ENCODE data around the gene PRDX5.

DNA sequence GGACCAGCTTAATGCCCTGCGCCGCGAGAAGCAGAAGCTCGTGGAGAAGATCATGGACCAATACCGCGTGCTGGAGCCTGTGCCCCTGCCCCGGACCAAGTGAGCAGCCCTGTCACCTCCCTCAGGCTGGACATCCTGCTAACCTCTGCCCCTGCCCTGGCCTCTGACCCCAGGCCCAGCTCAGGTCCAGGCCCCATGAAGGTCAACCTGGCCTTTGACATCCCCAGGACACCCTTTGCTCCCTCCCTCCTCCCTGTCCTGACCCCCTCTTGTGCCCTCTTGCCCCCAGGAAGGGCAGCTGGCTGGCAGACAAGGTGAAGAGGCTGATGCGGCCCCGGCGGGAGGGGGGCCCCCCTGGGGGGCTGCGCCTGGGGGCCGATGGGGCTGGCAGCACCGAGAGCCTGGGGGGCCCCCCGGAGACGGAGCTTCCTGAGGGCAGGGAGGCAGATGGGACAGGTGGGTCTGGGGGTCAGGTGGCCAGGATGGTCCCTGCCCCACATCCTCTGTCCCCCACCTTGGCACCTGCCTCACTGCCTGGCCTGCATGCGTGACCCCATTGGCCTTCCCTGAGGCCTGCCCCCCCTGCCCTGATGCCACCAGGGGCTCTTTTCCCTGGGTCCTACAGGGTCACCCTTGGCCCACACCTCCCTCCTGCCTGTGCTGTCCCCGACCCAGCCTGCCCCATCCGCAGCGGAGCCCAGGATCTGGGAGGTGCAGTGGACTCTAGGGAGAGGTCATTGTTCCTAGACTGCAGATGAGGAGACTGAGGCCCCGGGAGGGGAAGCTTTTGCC, 36.0 kb downstream of the PRDX5 start:
- TF ChIP-seq, protein P1, sequence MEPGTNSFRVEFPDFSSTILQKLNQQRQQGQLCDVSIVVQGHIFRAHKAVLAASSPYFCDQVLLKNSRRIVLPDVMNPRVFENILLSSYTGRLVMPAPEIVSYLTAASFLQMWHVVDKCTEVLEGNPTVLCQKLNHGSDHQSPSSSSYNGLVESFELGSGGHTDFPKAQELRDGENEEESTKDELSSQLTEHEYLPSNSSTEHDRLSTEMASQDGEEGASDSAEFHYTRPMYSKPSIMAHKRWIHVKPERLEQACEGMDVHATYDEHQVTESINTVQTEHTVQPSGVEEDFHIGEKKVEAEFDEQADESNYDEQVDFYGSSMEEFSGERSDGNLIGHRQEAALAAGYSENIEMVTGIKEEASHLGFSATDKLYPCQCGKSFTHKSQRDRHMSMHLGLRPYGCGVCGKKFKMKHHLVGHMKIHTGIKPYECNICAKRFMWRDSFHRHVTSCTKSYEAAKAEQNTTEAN (CRISPR knock-in tag; IDR thresholded peaks at IDR 0.05): no peak
- TF ChIP-seq, protein P2, sequence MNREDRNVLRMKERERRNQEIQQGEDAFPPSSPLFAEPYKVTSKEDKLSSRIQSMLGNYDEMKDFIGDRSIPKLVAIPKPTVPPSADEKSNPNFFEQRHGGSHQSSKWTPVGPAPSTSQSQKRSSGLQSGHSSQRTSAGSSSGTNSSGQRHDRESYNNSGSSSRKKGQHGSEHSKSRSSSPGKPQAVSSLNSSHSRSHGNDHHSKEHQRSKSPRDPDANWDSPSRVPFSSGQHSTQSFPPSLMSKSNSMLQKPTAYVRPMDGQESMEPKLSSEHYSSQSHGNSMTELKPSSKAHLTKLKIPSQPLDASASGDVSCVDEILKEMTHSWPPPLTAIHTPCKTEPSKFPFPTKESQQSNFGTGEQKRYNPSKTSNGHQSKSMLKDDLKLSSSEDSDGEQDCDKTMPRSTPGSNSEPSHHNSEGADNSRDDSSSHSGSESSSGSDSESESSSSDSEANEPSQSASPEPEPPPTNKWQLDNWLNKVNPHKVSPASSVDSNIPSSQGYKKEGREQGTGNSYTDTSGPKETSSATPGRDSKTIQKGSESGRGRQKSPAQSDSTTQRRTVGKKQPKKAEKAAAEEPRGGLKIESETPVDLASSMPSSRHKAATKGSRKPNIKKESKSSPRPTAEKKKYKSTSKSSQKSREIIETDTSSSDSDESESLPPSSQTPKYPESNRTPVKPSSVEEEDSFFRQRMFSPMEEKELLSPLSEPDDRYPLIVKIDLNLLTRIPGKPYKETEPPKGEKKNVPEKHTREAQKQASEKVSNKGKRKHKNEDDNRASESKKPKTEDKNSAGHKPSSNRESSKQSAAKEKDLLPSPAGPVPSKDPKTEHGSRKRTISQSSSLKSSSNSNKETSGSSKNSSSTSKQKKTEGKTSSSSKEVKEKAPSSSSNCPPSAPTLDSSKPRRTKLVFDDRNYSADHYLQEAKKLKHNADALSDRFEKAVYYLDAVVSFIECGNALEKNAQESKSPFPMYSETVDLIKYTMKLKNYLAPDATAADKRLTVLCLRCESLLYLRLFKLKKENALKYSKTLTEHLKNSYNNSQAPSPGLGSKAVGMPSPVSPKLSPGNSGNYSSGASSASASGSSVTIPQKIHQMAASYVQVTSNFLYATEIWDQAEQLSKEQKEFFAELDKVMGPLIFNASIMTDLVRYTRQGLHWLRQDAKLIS (CRISPR knock-in tag; IDR thresholded peaks at IDR 0.05; ENCODE audit: borderline replicate concordance): no peak
- TF ChIP-seq, protein P3, sequence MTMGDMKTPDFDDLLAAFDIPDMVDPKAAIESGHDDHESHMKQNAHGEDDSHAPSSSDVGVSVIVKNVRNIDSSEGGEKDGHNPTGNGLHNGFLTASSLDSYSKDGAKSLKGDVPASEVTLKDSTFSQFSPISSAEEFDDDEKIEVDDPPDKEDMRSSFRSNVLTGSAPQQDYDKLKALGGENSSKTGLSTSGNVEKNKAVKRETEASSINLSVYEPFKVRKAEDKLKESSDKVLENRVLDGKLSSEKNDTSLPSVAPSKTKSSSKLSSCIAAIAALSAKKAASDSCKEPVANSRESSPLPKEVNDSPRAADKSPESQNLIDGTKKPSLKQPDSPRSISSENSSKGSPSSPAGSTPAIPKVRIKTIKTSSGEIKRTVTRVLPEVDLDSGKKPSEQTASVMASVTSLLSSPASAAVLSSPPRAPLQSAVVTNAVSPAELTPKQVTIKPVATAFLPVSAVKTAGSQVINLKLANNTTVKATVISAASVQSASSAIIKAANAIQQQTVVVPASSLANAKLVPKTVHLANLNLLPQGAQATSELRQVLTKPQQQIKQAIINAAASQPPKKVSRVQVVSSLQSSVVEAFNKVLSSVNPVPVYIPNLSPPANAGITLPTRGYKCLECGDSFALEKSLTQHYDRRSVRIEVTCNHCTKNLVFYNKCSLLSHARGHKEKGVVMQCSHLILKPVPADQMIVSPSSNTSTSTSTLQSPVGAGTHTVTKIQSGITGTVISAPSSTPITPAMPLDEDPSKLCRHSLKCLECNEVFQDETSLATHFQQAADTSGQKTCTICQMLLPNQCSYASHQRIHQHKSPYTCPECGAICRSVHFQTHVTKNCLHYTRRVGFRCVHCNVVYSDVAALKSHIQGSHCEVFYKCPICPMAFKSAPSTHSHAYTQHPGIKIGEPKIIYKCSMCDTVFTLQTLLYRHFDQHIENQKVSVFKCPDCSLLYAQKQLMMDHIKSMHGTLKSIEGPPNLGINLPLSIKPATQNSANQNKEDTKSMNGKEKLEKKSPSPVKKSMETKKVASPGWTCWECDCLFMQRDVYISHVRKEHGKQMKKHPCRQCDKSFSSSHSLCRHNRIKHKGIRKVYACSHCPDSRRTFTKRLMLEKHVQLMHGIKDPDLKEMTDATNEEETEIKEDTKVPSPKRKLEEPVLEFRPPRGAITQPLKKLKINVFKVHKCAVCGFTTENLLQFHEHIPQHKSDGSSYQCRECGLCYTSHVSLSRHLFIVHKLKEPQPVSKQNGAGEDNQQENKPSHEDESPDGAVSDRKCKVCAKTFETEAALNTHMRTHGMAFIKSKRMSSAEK (CRISPR knock-in tag; IDR thresholded peaks at IDR 0.05; ENCODE audit: borderline replicate concordance): no peak
